IMR-90 (cell line): ENCODE results near the gene DOHH.

Experiments
- BHLHE40 ChIP-seq: fragments of 150-350 bp; IDR thresholded peaks from 2 replicates; pipeline ENCODE4 v1.6.1; 2016; ENCODE audit warnings: mild to moderate bottlenecking, low read depth, low read length
- CEBPB ChIP-seq: IDR thresholded peaks from 2 replicates; pipeline ENCODE4 v1.6.1; 2012; ENCODE audit warnings: low read depth, low read length, improper control_type of control experiment
- FOS ChIP-seq: fragments of 150-350 bp; IDR thresholded peaks from 2 replicates; pipeline ENCODE4 v1.6.1; 2016; ENCODE audit warnings: low read depth, low read length
- MAFK ChIP-seq: IDR thresholded peaks from 2 replicates; pipeline ENCODE4 v1.6.1; 2012; ENCODE audit warnings: low read depth, low read length, improper control_type of control experiment
- MXI1 ChIP-seq: IDR thresholded peaks from 2 replicates; pipeline ENCODE4 v1.6.1; 2012; ENCODE audit warnings: low read depth, mild to moderate bottlenecking, low read length, moderate library complexity, borderline replicate concordance
- NFE2L2 ChIP-seq: fragments of 150-350 bp; IDR thresholded peaks from 2 replicates; pipeline ENCODE4 v1.6.1; 2016; ENCODE audit warnings: low read depth, mild to moderate bottlenecking, low read length
- POLR2A ChIP-seq: IDR thresholded peaks from 2 replicates; pipeline ENCODE4 v1.6.1; 2012; ENCODE audit warnings: mild to moderate bottlenecking, low read depth, low read length
- RAD21 ChIP-seq: IDR thresholded peaks from 2 replicates; pipeline ENCODE4 v1.6.1; 2012; ENCODE audit warnings: low read length, improper control_type of control experiment
- RCOR1 ChIP-seq: IDR thresholded peaks from 2 replicates; pipeline ENCODE4 v1.6.1; 2012; ENCODE audit warnings: mild to moderate bottlenecking, low read length, improper control_type of control experiment; ENCODE audit not compliant: insufficient replicate concordance
- RFX5 ChIP-seq: IDR thresholded peaks from 2 replicates; pipeline ENCODE4 v1.8.0; 2012; ENCODE audit warnings: low read depth, mild to moderate bottlenecking, low read length, moderate library complexity
- SMC3 ChIP-seq: fragments of 150-350 bp; IDR thresholded peaks from 2 replicates; pipeline ENCODE4 v1.6.1; 2016; ENCODE audit warnings: low read depth, mild to moderate bottlenecking, antibody characterized with exemption, low read length, moderate library complexity
- USF2 ChIP-seq: fragments of 150-350 bp; IDR thresholded peaks from 2 replicates; pipeline ENCODE4 v1.6.1; 2017; ENCODE audit warnings: mild to moderate bottlenecking, antibody characterized with exemption, low read length, low read depth
- TF ChIP-seq, protein P1 (sequence below): conservative IDR thresholded peaks from 2 replicates; pipeline ENCODE4 v1.5.1; 2012; ENCODE audit warnings: mild to moderate bottlenecking, low read depth, low read length, improper control_type of control experiment
- TF ChIP-seq, protein P2 (sequence below): fragments of 150-350 bp; IDR thresholded peaks from 2 replicates; pipeline ENCODE4 v1.6.1; 2016; ENCODE audit warnings: low read depth, mild to moderate bottlenecking, low read length, moderate library complexity, borderline replicate concordance

- no peak for TF ChIP-seq FOS
- no peak for TF ChIP-seq POLR2A
- no peak for TF ChIP-seq USF2
- TF ChIP-seq, protein P1, sequence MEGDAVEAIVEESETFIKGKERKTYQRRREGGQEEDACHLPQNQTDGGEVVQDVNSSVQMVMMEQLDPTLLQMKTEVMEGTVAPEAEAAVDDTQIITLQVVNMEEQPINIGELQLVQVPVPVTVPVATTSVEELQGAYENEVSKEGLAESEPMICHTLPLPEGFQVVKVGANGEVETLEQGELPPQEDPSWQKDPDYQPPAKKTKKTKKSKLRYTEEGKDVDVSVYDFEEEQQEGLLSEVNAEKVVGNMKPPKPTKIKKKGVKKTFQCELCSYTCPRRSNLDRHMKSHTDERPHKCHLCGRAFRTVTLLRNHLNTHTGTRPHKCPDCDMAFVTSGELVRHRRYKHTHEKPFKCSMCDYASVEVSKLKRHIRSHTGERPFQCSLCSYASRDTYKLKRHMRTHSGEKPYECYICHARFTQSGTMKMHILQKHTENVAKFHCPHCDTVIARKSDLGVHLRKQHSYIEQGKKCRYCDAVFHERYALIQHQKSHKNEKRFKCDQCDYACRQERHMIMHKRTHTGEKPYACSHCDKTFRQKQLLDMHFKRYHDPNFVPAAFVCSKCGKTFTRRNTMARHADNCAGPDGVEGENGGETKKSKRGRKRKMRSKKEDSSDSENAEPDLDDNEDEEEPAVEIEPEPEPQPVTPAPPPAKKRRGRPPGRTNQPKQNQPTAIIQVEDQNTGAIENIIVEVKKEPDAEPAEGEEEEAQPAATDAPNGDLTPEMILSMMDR = no peak
- no peak for TF ChIP-seq RAD21
- no peak for TF ChIP-seq MXI1
- TF ChIP-seq CEBPB = no peak
- no peak for TF ChIP-seq RCOR1
- TF ChIP-seq, protein P2, sequence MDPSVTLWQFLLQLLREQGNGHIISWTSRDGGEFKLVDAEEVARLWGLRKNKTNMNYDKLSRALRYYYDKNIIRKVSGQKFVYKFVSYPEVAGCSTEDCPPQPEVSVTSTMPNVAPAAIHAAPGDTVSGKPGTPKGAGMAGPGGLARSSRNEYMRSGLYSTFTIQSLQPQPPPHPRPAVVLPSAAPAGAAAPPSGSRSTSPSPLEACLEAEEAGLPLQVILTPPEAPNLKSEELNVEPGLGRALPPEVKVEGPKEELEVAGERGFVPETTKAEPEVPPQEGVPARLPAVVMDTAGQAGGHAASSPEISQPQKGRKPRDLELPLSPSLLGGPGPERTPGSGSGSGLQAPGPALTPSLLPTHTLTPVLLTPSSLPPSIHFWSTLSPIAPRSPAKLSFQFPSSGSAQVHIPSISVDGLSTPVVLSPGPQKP = no peak
- TF ChIP-seq RFX5 = no peak
- TF ChIP-seq MAFK = no peak
- no peak for TF ChIP-seq NFE2L2
- no peak for TF ChIP-seq BHLHE40
- no peak for TF ChIP-seq SMC3
Observed at GRCh38 chr19:3518255-3518654, 17.8 kb upstream of the DOHH start.
